Suprapubic skin (tissue), 4 donors: Measurements from ENCODE around the gene RBM38. TPM values are rescaled to one million over a fixed set of nuclear protein-coding genes. Genes with fewer than 3 reads are reported as not detected.
"Not testable (repeated sequence)": the region's sequence is repeated elsewhere in the genome, so short reads cannot be mapped to it uniquely, and the experiment has no call there.

ENCODE experiments used
- DNase-seq, 2 donors: peaks; one replicate each; pipeline ENCODE4 v3.0.0-alpha.2; 2019; ENCODE audit warnings: low spot score in 2 of 2
- H3K27ac ChIP-seq: fragments of 200-600 bp; sonication (generic); one replicate; pipeline ENCODE4 v1.5.1; 2019
- H3K27me3 ChIP-seq: fragments of 200-600 bp; sonication (generic); one replicate; pipeline ENCODE4 v1.5.1; 2019
- H3K36me3 ChIP-seq: fragments of 200-600 bp; sonication (generic); one replicate; pipeline ENCODE4 v1.5.1; 2019
- H3K4me1 ChIP-seq: fragments of 200-600 bp; sonication (generic); one replicate; pipeline ENCODE4 v1.5.1; 2019
- H3K4me3 ChIP-seq: fragments of 200-600 bp; sonication (generic); one replicate; pipeline ENCODE4 v1.5.1; 2019; ENCODE audit warnings: mild to moderate bottlenecking
- H3K9me3 ChIP-seq: fragments of 200-600 bp; sonication (generic); one replicate; pipeline ENCODE4 v1.5.1; 2019
- EP300 ChIP-seq: sonication (generic); formaldehyde crosslinking; IDR thresholded peaks from one replicate; pipeline ENCODE4 v1.6.1; 2017; ENCODE audit warnings: antibody characterized with exemption
- POLR2A ChIP-seq, 2 donors: fragments of 450-650 bp; IDR thresholded peaks; one replicate each; pipeline ENCODE4 v1.6.1; 2017; ENCODE audit warnings: antibody characterized with exemption in 2 of 2, mild to moderate bottlenecking in 2 of 2, moderate library complexity in 2 of 2
- POLR2AphosphoS5 ChIP-seq, 3 donors: sonication (generic); formaldehyde crosslinking; IDR thresholded peaks; one replicate each; pipeline ENCODE4 v1.6.1; 2017; ENCODE audit warnings: antibody characterized with exemption in 3 of 3
- WGBS: methylation state at CpG from one replicate; pipeline ENCODE4 v1.1.5; 2018; 5-methylcytosine and 5-hydroxymethylcytosine counted together
- total RNA-seq, 4 donors: library from RNA; depleted of rRNA; stranded (reverse); fragments of >200 nt; gene quantifications; one replicate each; pipeline ENCODE4 v1.1.0, GENCODE V29; 2016
- TF ChIP-seq, protein P1 (sequence below), 2 donors: fragments of 200-600 bp in 1 of 2; fragments of 450-650 bp in 1 of 2; sonication (generic) in 1 of 2; IDR thresholded peaks; one replicate each; pipeline ENCODE4 v1.5.1; 2016 to 2019; ENCODE audit warnings: antibody characterized with exemption in 2 of 2, mild to moderate bottlenecking in 1 of 2, moderate library complexity in 1 of 2

RBM38 gene
- total RNA-seq, 4 donors from 2014 or later, result 8.7 to 16.7 (median 12.8) TPM

DNA sequence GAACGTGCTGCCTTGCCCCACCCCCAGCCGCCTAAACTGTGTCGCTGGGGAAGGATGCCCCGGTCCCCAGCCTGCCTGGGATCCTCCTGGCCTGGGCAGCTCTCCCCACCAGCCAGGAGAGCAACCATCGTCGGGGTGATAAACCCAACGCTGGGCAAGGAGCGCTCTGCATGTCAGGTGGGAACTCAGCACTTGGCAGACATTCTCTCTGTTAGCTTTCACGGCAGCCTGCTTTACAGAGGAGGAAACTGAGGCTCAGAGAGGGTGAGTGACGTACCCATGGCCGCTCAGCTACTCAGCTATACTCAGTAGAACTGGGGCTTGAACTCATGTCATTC, 37.9 kb downstream of the RBM38 start:
- no peak for DNase-seq
- WGBS, result 90% methylated on average over 5 of the region's 11 CpGs

DNA sequence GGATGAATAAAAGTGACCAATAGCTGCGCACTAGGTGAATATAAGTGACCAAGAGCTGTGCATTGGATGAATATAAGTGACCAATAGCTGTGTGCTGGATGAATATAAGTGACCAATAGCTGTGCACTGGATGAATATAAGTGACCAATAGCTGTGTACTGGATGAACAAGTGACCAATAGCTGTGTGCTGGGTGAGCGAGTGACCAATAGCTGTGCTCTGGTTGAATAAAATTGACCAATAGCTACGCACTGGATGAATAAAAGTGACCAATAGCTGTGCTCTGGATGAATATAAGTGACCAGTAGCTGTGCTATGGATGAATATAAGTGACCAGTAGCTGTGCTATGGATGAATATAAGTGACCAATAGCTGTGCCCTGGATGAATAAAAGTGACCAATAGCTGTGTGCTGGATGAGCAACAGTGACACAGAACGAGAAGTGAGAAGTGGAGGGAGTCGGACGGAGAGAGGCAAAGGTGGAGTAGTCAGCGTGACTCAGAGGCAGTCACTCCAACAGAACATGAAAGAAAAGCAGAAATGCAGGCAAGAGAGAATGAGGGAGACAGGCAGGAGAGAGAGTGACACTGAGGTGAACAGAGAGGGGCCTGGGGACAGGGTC, 38.5 kb downstream of the RBM38 start:
- Histone ChIP-seq H3K27me3 (peaks cover 6% of the 10 kb centered on the region), H3K27ac (no peak overlapping the region), H3K36me3 (no peaks in the 10 kb centered on the region), H3K4me3 (no peak overlapping the region), H3K4me1 (peaks cover 14% of the 10 kb centered on the region), H3K9me3 (no peaks in the 10 kb centered on the region)
- TF ChIP-seq, protein P1, sequence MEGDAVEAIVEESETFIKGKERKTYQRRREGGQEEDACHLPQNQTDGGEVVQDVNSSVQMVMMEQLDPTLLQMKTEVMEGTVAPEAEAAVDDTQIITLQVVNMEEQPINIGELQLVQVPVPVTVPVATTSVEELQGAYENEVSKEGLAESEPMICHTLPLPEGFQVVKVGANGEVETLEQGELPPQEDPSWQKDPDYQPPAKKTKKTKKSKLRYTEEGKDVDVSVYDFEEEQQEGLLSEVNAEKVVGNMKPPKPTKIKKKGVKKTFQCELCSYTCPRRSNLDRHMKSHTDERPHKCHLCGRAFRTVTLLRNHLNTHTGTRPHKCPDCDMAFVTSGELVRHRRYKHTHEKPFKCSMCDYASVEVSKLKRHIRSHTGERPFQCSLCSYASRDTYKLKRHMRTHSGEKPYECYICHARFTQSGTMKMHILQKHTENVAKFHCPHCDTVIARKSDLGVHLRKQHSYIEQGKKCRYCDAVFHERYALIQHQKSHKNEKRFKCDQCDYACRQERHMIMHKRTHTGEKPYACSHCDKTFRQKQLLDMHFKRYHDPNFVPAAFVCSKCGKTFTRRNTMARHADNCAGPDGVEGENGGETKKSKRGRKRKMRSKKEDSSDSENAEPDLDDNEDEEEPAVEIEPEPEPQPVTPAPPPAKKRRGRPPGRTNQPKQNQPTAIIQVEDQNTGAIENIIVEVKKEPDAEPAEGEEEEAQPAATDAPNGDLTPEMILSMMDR (IDR thresholded peaks at IDR 0.05), result no peak
- TF ChIP-seq POLR2AphosphoS5 (IDR thresholded peaks at IDR 0.05) (no peak), EP300 (no peak), POLR2A (IDR thresholded peaks at IDR 0.05) (no peak)
- 76% methylated on average over 7 of the region's 7 CpGs for WGBS
- DNase-seq, result no peak

More for the DNA sequence above, 37.9 kb downstream of the RBM38 start:
- Histone ChIP-seq H3K36me3 (no peaks in the 10 kb centered on the region), H3K4me1 (peaks cover 14% of the 10 kb centered on the region), H3K4me3 (no peak overlapping the region), H3K27me3 (peaks cover 6% of the 10 kb centered on the region), H3K27ac (no peak overlapping the region), H3K9me3 (no peaks in the 10 kb centered on the region)
- TF ChIP-seq, protein P1 (IDR thresholded peaks at IDR 0.05), result no peak
- TF ChIP-seq POLR2AphosphoS5 (IDR thresholded peaks at IDR 0.05) (no peak), EP300 (no peak), POLR2A (IDR thresholded peaks at IDR 0.05) (no peak)

DNA sequence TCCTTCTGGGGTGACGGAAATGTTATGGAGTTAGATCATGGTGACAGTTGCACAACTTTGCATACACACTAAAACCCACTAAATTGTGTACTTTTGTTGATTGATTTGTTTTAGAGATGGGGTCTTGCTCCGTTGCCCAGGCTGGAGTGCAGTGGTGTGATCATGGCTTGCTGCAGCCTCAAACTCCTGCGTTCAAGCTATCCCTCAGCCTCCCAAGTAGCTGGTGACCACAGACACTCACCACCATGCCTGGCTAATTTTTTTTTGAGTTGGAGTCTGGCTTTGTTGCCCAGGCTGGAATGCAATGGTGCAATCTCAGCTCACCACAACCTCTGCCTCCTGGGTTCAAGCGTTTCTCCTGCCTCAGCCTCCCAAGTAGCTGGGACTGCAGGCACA, 39.0 kb downstream of the RBM38 start:
- H3K9me3 ChIP-seq, DNase-seq, H3K27ac ChIP-seq, H3K27me3 ChIP-seq, H3K4me3 ChIP-seq, H3K36me3 ChIP-seq: not testable (repeated sequence)
- 89% methylated on average over 4 of the region's 4 CpGs for WGBS
- peaks cover 16% of the 10 kb centered on the region for H3K4me1 ChIP-seq

DNA sequence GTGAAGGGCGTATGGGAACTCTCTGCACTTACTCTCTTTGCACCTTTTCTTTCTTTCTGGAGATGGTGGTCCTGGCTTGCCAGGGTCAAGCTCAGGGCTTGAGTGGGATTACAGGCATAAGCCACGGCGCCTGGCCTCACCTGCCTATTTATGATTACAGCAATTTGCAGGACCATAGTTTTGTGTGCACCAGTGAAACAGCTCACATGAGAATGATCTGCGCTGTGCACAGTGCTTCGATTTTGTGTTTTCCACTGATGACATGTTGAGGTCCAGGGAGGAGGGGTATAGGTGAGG, 40.3 kb downstream of the RBM38 start:
- TF ChIP-seq POLR2AphosphoS5 (IDR thresholded peaks at IDR 0.05), result no peak
- TF ChIP-seq EP300, result no peak
- TF ChIP-seq, protein P1 (IDR thresholded peaks at IDR 0.05), result no peak
- no peak for TF ChIP-seq POLR2A (IDR thresholded peaks at IDR 0.05)
- WGBS, result 76% methylated on average over 5 of the region's 5 CpGs
- H3K27ac ChIP-seq, result no peak overlapping the region
- no peaks in the 10 kb centered on the region for H3K36me3 ChIP-seq
- H3K4me3 ChIP-seq, result no peak overlapping the region
- H3K4me1 ChIP-seq, result peaks cover 26% of the 10 kb centered on the region
- DNase-seq, result no peak
- no peaks in the 10 kb centered on the region for H3K9me3 ChIP-seq
- H3K27me3 ChIP-seq, result no peaks in the 10 kb centered on the region

DNA sequence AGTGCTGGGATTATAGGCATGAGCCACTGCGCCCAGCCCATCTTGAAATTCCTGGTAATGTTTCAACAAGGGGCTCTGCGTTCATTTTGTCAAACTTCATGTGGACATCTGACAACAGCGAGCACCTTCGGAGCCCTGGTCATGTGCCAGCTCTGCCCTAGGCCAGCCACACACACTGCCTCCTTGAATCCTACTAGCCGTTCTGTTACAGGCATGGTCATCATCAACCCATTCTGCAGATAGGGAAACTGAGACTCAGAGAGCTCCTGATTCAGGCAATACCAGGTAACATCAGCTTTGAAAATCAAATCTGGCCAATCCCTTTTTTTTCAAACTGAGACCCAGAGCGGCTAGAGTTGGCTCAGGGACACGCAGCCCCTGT, 41.3 kb downstream of the RBM38 start:
- WGBS, result 87% methylated on average over 7 of the region's 7 CpGs
- Histone ChIP-seq H3K9me3 (no peaks in the 10 kb centered on the region), H3K27me3 (no peaks in the 10 kb centered on the region), H3K27ac (no peak overlapping the region), H3K4me1 (peaks cover 26% of the 10 kb centered on the region), H3K36me3 (no peaks in the 10 kb centered on the region), H3K4me3 (no peak overlapping the region)
- no peak for TF ChIP-seq EP300
- TF ChIP-seq, protein P1 (IDR thresholded peaks at IDR 0.05), result no peak
- no peak for TF ChIP-seq POLR2A (IDR thresholded peaks at IDR 0.05)
- TF ChIP-seq POLR2AphosphoS5 (IDR thresholded peaks at IDR 0.05), result no peak
- DNase-seq, result no peak

DNA sequence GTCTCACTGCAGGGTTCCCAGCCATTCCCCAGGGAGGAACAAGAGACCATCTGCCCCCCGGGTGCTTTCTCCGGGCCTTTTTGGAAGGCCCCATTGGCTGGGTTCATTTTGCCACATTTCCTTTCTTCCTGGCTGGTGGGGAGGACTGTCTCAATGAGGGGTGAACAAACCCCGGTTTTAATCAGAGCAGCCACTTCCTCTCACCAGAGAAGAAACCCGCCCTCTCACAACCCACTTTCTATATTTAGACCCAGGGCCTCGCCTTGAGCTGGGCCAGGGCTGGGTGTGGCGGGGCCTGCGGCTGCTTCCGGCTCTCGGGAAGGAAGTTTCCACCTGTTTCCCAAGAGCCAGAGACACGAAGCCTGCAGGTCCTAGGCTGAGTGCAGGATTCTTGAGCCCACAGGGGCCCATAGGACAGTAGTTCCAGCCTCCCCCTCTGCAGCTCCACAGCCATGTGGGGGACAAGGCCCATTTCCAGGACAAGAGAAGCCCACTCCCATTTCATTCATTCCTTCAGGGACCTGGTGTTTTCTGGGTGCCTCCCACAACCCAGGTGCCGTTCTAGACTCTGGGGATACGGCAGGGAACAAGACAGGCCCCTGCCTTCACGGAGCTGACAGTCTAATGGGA, 41.8 kb downstream of the RBM38 start:
- DNase-seq, result no peak
- H3K27ac ChIP-seq, result no peak overlapping the region
- H3K27me3 ChIP-seq, result no peaks in the 10 kb centered on the region
- H3K9me3 ChIP-seq, result no peaks in the 10 kb centered on the region
- 55% methylated on average over 9 of the region's 13 CpGs for WGBS
- H3K4me3 ChIP-seq, result no peak overlapping the region
- no peaks in the 10 kb centered on the region for H3K36me3 ChIP-seq
- TF ChIP-seq POLR2AphosphoS5 (IDR thresholded peaks at IDR 0.05) (no peak), EP300 (no peak), POLR2A (IDR thresholded peaks at IDR 0.05) (no peak)
- TF ChIP-seq, protein P1 (IDR thresholded peaks at IDR 0.05), result no peak
- H3K4me1 ChIP-seq, result peaks cover 28% of the 10 kb centered on the region
